ENCODE measurements around the gene BIRC7.

The BIRC7 gene

DNA sequence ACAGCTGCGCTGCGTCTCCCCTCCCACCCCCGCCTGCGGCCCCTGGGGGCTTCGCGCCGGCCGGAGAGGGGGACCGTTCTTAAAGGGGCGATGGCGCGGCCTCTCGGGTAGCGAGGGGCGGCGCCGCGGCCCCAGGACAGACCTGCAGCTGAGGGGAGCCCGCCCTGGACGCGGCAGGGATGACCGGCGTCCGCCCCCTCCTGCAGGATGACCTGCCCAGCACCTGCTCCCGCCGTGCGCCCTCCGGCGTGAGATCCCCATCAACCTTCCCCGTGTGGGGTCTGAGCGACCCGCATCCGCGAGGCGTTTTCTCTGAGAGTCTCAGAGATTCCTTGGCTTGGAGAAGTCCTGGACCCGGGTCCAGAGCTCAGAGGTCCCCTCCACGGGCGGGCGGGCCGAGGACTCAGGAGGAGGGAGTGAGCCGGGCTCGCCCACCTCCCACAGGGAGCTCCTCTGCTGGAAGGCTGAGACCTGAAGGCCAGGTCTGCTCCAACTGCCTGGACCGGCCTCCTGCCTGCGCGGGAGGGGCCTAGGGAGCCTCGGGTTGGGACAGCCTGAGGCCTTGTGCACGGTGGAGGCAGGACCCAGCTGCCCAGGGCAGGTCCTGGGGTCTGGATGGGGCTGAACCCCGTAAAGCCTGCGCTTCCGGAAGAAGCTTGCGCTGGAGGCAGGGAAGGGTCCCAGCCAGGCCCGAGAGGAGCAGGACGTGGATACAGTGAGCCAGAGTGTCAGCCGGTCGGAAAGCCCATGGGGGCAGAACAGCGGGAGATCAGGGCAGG lies 19.1 kb downstream of the BIRC7 start:
- Histone ChIP-seq H3K27me3 (peaks cover 97% of the 10 kb centered on the region), H3K4me3 (ENCODE audit: low read depth in 1 of 2, low read length in 1 of 2) (no peak overlapping the region)

GRCh38 chr20:63255931-63256704 lies 20.4 kb downstream of the BIRC7 start:
- Histone ChIP-seq H3K4me3 (ENCODE audit: low read depth in 1 of 2, low read length in 1 of 2) (no peak overlapping the region), H3K4me1 (ENCODE audit: control insufficient read depth in 1 of 2, insufficient read depth in 1 of 2, low read depth in 1 of 2, low read length in 1 of 2) (no peaks in the 10 kb centered on the region), H3K36me3 (no peaks in the 10 kb centered on the region), H3K27me3 (peaks cover 97% of the 10 kb centered on the region), H3K9me3 (no peaks in the 10 kb centered on the region), H3K27ac (no peak overlapping the region)
- TF ChIP-seq, protein P1, sequence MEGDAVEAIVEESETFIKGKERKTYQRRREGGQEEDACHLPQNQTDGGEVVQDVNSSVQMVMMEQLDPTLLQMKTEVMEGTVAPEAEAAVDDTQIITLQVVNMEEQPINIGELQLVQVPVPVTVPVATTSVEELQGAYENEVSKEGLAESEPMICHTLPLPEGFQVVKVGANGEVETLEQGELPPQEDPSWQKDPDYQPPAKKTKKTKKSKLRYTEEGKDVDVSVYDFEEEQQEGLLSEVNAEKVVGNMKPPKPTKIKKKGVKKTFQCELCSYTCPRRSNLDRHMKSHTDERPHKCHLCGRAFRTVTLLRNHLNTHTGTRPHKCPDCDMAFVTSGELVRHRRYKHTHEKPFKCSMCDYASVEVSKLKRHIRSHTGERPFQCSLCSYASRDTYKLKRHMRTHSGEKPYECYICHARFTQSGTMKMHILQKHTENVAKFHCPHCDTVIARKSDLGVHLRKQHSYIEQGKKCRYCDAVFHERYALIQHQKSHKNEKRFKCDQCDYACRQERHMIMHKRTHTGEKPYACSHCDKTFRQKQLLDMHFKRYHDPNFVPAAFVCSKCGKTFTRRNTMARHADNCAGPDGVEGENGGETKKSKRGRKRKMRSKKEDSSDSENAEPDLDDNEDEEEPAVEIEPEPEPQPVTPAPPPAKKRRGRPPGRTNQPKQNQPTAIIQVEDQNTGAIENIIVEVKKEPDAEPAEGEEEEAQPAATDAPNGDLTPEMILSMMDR (IDR thresholded peaks at IDR 0.05): no peak

More for the DNA sequence above, 19.1 kb downstream of the BIRC7 start:
- Histone ChIP-seq H3K9me3 (no peaks in the 10 kb centered on the region), H3K4me1 (ENCODE audit: control insufficient read depth in 1 of 2, insufficient read depth in 1 of 2, low read depth in 1 of 2, low read length in 1 of 2) (no peaks in the 10 kb centered on the region), H3K36me3 (no peaks in the 10 kb centered on the region), H3K27ac (no peak overlapping the region)
- TF ChIP-seq, protein P1 (IDR thresholded peaks at IDR 0.05): no peak

- Histone ChIP-seq H3K4me1 (ENCODE audit: control insufficient read depth in 1 of 2, insufficient read depth in 1 of 2, low read depth in 1 of 2, low read length in 1 of 2) (no peaks in the 10 kb centered on the region), H3K36me3 (no peaks in the 10 kb centered on the region), H3K27ac (no peak overlapping the region), H3K4me3 (ENCODE audit: low read depth in 1 of 2, low read length in 1 of 2) (no peak overlapping the region), H3K27me3 (peaks cover 97% of the 10 kb centered on the region), H3K9me3 (no peaks in the 10 kb centered on the region)
- TF ChIP-seq, protein P1 (IDR thresholded peaks at IDR 0.05): no peak
Observed at GRCh38 chr20:63256954-63257353, 21.2 kb downstream of the BIRC7 start.

GRCh38 chr20:63257629-63258028 lies 21.9 kb downstream of the BIRC7 start:
- Histone ChIP-seq H3K9me3 (no peaks in the 10 kb centered on the region), H3K36me3 (no peaks in the 10 kb centered on the region), H3K4me1 (ENCODE audit: control insufficient read depth in 1 of 2, insufficient read depth in 1 of 2, low read depth in 1 of 2, low read length in 1 of 2) (no peaks in the 10 kb centered on the region), H3K4me3 (ENCODE audit: low read depth in 1 of 2, low read length in 1 of 2) (no peak overlapping the region), H3K27me3 (peaks cover 97% of the 10 kb centered on the region), H3K27ac (no peak overlapping the region)
- TF ChIP-seq, protein P1 (IDR thresholded peaks at IDR 0.05): no peak

DNA sequence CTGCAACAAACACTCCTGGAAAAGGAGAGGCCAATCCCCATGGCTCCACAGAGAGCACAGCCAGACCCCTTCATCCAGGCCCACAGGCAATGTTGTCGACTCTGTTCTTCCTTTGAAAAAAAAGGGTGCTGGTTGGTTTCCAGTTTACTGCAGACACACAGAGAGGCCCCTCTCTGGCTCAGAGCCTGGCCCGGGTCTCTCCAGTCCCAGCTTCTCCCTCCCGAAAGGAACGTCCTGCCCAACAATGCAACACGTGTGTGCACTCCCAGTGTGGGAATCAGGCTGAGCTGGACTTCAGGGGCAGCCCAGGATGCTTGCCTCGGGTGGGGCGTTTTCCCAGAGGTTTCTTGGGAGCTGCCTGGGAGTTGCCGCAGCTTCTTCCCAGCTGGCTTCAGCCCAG lies 23.1 kb downstream of the BIRC7 start:
- peaks cover 97% of the 10 kb centered on the region for H3K27me3 ChIP-seq

More for the DNA sequence above, 23.1 kb downstream of the BIRC7 start:
- Histone ChIP-seq H3K4me1 (ENCODE audit: control insufficient read depth in 1 of 2, insufficient read depth in 1 of 2, low read depth in 1 of 2, low read length in 1 of 2) (no peaks in the 10 kb centered on the region), H3K4me3 (ENCODE audit: low read depth in 1 of 2, low read length in 1 of 2) (no peak overlapping the region), H3K9me3 (no peaks in the 10 kb centered on the region), H3K27ac (no peak overlapping the region), H3K36me3 (no peaks in the 10 kb centered on the region)
- TF ChIP-seq, protein P1 (IDR thresholded peaks at IDR 0.05): no peak

Data from neutrophil (primary cell).